HuH-7 (cell line): Measurements from ENCODE around the gene POLR2B.
"Not testable (repeated sequence)": the region's sequence is repeated elsewhere in the genome, so short reads cannot be mapped to it uniquely, and the experiment has no call there.

Experiments
- DNase-seq: peaks from one replicate; pipeline ENCODE4 v3.0.0; 2011; ENCODE audit warnings: low spot score

Gene POLR2B

GRCh38 chr4:56978750-56979303 lies at the start of gene POLR2B:
Gene POLR2B (plus strand): TSS chr4:56978896. CDS start chr4:56978986, 90 bp downstream.
- peak; percentile 84 for DNase-seq

DNA sequence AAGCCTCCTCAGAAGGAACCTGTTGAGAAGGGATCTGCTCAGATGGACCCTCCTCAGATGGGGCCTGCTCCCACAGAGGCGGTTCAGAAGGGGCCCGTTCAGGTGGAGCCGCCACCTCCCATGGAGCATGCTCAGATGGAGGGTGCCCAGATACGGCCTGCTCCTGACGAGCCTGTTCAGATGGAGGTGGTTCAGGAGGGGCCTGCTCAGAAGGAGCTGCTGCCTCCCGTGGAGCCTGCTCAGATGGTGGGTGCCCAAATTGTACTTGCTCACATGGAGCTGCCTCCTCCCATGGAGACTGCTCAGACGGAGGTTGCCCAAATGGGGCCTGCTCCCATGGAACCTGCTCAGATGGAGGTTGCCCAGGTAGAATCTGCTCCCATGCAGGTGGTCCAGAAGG lies 48.1 kb upstream of the POLR2B start:
- no peak for DNase-seq

DNA sequence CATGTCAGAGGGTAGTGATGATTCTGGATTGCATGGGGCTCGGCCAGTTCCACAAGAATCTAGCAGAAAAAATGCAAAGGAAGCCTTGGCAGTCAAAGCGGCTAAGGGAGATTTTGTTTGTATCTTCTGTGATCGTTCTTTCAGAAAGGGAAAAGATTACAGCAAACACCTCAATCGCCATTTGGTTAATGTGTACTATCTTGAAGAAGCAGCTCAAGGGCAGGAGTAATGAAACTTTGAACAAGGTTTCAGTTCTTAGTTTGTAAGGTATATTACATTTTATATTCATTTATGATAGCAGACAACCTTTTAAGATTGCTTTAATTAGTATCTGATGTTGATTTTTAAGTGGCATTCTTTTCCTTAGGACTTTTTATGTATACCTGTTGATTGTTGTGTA lies 46.8 kb upstream of the POLR2B start:
- DNase-seq, result no peak

- DNase-seq, result no peak
These were observed 41.4 kb upstream of the POLR2B start for GRCh38 chr4:56937262-56937661.

DNA sequence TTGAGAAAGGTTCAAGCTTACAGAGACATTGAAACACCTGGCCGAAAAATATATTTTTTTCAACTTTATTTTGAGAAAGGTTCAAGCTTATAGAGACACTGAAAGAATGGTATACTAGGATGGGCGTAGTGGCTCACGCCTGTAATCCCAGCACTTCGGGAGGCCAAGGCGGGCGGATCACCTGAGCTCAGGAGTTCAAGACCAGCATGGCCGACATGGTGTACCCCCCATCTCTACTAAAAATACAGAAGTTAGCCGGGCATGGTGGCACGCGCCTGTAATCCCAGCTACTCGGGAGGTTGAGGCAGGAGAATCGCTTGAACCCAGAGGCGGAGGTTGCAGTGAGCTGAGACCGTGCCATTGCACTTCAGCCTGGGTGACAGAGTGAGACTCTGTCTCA lies 38.9 kb upstream of the POLR2B start:
- not testable (repeated sequence) for DNase-seq

GRCh38 chr4:56940403-56940802 lies 38.3 kb upstream of the POLR2B start:
- no peak for DNase-seq

DNA sequence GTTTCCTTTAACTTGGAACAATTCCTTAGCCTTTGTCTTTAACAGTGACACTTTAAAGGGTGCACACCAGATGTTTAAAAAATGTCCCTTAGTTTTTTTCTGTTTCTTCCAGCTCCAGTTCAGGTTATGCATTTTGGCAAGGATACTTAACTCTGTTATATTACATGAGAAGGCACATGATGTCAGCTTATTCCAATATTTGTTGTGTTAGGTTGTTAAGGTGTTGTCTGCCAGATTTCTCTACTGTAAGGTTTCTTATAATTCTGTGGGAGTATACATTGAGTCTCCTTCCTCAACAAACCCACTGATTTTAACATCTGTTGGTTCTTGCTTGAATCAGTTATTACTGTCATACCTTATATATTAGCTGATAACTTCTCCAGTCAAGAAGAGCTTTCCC lies 37.7 kb upstream of the POLR2B start:
- no peak for DNase-seq

GRCh38 chr4:56941403-56941802 lies 37.3 kb upstream of the POLR2B start:
- no peak for DNase-seq

DNA sequence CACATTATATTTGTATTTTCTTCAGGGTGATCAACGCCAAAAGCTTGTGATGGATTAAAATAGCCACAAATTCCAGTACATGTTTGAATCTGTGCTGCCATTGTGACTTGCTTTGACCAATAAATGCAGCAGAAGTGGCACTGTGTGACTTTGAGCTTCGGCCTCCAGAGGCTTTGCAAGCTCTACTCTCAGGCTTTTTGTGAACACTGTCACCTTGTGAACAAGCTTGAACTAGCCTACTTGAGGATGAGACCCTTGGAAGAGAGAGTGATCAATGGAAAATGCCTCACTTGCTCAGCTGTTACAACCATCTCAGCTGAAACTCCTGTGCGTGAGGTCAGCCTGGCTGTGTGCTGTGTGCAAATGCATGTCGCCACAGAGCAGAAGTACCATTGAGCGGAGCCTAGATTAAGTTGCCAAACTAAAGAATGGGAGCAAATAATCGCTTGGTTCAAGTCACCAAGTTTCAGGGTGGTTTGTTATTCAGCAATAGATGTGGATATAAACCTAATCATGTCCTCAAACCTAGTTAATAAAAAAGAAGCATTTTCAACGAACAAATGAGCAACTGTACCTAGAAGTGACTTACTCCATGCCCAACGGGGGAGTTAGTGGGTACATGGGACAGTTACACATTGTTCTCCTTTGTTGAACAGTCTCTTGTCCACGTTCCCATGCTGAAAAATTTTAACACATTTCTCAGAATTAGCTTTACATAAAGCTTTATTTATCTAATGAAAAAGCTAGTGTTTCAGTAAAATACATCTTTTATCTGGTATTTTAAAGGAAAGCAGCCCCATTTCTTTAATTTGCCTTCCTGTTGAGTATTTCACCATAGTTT lies 24.8 kb upstream of the POLR2B start:
- DNase-seq, result no peak

- no peak for DNase-seq
These were observed 20.6 kb upstream of the POLR2B start for GRCh38 chr4:56958111-56958517.

- no peak for DNase-seq
These were observed 19.6 kb upstream of the POLR2B start for GRCh38 chr4:56959100-56959499.

DNA sequence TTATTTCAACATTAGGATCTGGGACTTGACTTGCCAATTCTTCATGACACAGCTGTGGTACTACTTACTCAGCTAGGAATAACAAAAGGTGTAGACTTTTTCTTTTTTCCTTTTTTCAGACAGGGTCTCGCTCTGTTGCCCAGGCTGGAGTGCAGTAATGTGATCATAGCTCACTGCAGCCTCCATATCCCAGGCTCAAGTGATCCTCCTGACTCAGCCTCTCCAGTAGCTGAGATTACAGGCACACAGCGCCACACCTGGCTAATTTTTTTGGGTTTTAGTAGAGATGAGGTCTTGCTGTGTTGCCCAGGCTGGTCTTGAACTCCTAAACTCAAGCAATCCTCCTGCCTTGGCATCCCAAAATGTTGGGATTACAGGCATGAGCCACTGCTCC lies 17.6 kb upstream of the POLR2B start:
- no peak for DNase-seq

DNA sequence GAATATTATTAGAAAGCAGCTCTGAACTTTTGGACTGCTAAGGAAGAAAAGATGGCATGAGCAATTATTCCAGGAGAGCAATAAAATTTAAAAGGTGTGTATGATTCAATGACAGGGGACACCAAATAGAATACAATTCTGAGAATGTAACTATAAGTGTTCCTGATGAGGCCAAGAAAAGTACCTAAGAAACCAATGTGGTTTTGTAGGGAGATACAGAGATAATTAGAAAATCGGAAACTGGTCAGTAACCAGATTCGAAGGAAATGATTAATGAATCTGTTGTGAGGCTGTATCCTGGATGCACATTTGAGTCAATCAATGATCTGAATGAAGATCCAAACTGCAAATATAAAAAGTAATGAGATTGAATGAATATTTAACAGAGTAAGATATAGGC lies 7.3 kb upstream of the POLR2B start:
- DNase-seq, result no peak

DNA sequence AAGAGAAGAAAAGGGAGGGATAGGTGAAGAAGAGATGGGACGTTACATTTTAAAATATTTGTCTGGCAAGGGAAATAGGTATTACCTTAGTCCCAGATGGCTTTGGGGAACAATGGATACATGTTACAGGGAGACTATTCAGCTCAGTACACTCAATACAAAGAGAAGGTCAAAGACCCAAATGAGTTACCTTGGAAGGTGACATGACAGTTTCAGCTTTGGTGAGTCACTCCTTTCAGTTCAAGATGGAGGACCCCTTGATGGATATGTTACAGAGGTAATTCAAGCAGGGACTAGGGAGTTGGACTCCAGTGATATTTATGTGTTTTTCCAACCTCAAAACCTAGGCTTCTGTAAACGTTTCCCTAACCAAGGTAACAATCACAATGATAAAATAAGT lies 6.3 kb upstream of the POLR2B start:
- DNase-seq, result no peak

DNA sequence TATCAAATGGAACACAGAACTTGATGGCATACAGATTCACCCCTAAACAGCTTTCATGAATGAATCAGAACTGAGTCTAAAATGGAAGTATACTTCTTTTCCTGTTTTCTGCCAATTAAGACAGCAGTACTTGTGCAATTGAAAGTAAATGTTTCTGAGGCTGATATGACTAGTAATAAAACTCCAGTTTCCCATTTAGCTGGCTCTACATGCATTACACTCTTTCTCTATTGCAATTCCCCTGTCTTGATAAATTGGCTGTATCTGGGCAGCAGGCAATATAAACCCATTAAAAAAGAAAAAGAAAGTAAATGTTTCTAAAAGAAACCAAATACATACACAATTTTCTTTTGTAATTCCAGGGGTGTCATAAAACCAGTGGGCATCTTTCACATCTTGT lies 5.9 kb upstream of the POLR2B start:
- no peak for DNase-seq

DNA sequence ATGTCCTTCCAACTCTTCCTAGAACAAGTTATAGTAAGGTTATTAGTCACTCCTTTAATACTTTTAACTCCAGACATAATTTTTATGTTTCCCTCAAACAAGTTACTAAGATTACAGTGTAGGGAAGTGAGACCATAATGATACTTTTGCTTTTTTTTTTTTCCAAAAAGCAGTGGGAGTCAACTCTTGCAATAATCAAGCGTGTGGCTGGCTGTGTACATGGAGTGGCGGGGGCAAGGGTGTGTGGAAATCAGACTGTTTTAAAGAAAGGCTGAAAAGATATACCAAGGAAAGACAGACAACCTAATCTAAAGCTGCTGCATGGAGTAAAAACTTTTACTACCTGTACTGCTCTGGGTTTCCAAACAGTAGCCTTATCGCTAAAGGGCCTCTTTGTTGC lies 5.4 kb upstream of the POLR2B start:
- DNase-seq, result no peak

DNA sequence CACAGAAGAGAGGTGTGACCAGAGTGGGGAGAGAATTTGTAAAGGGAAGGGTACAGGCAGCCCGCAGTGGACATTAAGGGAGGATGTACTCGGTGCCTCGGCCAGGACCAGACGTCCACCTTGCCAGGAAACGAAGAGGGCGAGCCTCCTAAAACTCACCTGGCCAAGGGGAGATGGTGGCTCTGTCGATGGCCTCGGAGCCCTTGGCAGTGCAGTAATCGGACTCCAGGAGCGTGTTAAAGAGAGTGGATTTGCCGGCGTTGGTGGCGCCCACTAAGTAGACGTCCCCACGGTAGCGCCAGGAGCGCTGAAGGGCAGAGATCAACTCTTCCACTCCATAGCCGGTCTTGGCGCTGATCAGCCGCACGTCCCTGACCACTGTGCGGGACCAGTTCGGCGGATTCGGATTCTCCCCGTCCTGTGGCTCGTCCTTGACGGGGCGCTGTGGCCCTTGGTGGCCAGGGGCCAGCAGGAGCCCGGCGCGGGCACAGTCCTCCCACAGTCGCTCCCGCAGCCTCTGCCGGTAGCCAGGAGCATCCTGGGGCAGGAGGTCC lies 2.3 kb upstream of the POLR2B start:
- no peak for DNase-seq

DNA sequence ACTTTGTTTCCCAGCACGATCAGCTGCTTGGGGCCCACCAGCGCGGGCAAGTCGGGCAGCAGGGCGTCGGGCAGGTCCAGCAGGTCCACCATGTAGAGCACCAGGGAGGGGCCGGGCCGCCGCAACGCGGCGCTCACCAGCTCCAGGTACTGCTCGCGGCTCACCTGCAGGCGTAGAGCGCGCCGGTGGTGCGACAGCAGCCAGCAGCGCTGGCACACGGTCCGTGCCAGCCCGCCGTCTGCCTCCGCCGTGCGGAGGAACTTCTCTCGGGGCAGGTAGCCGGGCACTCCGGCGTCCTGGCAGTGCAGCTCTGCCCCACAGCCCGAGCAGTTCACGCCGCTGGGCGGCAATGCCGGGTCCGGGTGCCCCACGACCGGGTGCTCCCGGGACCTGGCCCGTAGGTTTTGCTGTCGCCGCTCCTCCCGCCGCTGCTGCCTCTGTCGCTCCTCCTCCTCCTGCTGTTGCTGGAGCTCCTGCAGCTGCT lies 1.8 kb upstream of the POLR2B start:
- peak; percentile 36 for DNase-seq

- peak; percentile 86 for DNase-seq
These were observed 1.2 kb upstream of the POLR2B start, which contains the start of gene NOA1 for GRCh38 chr4:56977321-56978012. Gene NOA1 (minus strand): TSS chr4:56977606. CDS start chr4:56977585, 21 bp downstream.

DNA sequence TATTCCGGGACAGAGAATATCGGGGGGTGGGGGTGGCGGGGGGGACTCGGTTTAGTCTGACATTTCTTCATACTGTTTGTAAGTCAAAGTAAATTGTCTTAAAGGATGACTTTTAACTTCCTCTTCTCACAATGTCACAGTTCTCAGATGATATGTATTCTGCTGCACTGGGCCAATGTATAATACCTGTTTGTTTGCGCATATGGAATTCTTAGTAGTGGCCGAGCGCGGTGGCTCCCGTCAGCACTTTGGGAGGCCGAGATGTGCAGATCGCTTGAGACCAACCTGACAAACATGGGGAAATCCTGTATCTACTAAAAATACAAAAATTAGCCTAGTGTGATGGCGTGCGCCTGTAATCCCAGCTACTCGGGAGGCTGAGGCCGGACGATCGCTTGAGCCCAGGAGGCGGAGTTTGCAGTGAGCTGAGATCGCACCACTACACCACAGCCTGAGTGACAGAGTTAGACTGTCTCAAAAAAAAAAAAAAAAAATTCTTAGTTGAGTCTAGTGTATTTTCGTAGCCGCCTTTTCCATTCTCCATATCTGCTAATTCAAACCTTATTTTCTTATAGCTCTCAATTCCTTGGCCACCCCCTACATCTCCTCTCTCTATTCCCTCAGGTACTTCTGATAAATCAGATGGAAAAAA lies 851 bp downstream of the POLR2B start:
- DNase-seq, result no peak

DNA sequence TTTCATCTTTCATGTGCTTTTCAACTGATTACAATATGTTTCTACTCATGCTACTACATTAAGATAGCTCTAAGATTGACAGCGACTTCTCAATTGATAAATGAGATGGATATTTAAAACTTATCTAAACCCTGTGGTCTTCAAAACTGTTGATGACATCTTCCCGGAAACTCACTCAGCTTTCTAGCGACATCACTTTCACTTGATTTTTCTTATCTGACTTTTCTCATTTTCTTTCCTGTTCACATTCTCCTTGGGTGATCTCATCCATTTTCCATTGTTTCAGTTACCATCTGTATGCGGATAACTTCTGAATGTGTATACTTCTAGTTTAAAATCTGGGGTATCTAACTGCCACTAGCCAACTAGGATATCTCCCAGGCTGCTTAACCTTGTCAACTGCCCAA lies 3.1 kb downstream of the POLR2B start:
- DNase-seq, result no peak

GRCh38 chr4:56986192-56986591 lies 7.5 kb downstream of the POLR2B start:
- DNase-seq, result no peak
